Coronary artery (tissue), 2 donors: Measurements from ENCODE around the gene AHCYL1.

Experiments
- DNase-seq: peaks from one replicate; pipeline ENCODE4 v3.0.0-alpha.2; 2017; ENCODE audit warnings: low spot score
- H3K27ac ChIP-seq, 2 donors: fragments of 200-600 bp; sonication (generic); one replicate each; pipeline ENCODE4 v1.5.1; 2016 to 2019
- H3K4me3 ChIP-seq: fragments of 200-600 bp; sonication (generic); 2 replicates; pipeline ENCODE4 v1.5.1; 2016; ENCODE audit warnings: mild to moderate bottlenecking, moderate library complexity
- TF ChIP-seq, protein P1 (sequence below): fragments of 200-600 bp; sonication (generic); IDR thresholded peaks from one replicate; pipeline ENCODE4 v1.5.1; 2019; ENCODE audit warnings: antibody characterized with exemption

AHCYL1 gene

DNA sequence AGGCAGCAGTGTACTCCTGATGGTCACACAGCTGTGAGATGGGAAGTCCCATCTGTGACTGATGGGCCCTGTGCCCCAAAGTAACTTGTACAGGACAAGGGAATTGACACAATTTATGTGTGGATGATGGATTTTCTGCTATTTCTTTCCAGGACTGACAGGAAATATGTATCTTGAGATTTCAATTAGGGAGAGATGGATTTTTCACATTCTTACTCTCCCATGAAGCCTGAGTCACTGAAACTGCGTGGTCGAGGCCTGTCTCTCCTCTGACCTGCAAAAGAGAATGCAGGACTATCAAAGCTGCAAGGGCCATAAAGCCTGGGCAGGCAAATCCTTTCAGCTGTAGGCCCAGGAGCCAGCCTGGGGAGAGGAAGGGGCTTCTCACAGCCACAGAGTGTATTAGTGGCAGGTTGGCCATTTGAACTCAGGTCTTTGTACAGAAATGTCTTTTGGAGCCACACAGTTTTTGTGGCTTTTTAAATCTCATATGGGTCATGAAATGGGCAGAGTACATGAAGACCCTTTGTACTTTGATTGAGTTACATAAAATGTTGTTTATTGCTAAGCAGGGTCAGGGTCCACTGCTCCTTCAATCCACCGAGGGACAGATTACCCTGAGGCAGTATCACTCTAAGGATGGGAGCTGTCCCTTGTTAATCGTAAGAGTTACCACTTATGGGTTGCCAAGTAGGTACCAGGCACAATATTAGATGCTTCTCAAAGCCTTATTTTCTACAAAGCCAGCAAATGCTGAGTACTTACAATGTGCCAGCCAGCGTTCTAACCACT lies 71.1 kb downstream of the AHCYL1 start:
- TF ChIP-seq, protein P1, sequence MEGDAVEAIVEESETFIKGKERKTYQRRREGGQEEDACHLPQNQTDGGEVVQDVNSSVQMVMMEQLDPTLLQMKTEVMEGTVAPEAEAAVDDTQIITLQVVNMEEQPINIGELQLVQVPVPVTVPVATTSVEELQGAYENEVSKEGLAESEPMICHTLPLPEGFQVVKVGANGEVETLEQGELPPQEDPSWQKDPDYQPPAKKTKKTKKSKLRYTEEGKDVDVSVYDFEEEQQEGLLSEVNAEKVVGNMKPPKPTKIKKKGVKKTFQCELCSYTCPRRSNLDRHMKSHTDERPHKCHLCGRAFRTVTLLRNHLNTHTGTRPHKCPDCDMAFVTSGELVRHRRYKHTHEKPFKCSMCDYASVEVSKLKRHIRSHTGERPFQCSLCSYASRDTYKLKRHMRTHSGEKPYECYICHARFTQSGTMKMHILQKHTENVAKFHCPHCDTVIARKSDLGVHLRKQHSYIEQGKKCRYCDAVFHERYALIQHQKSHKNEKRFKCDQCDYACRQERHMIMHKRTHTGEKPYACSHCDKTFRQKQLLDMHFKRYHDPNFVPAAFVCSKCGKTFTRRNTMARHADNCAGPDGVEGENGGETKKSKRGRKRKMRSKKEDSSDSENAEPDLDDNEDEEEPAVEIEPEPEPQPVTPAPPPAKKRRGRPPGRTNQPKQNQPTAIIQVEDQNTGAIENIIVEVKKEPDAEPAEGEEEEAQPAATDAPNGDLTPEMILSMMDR, result no peak
- Histone ChIP-seq H3K4me3 (no peak overlapping the region), H3K27ac (no peak overlapping the region)
- no peak for DNase-seq

DNA sequence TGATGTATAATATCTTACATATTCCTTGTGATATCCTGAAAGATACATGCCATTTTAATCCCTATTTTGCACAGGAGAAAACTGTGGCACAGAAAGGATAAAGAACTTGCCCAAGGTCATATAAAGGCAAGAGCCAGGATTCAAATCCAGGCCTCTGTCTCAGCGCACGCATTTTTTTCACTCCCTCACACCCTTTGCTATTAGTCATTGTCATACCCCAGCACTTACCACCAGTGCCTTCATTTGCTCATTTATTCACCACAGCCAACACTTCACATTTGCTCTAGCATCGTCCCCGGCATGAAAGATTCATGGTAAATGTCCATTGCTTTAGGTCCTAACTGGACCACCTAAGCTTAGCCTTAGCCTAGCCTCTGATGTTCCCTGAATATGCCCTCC lies 71.7 kb downstream of the AHCYL1 start:
- H3K27ac ChIP-seq, result no peak overlapping the region
- H3K4me3 ChIP-seq, result no peak overlapping the region
- TF ChIP-seq, protein P1, result no peak
- no peak for DNase-seq

DNA sequence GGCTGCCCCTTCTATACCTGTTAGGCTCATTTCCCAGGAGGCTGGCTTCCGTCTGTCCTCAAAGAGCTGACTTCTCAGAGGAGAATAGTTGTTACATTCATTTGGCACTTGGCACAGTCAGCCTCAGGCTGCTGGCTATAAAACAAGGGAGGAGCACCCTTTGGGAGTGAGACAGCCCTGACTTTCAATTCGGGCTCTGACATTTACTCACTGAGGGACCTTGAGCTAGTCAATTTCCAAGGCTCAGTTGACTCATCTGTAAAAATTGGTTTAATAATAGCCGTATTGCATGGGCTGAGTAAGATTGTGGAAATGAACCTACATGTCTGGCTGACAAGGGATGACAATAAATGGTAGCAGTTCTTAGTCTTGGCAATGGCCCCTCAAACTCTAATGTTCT lies 72.2 kb downstream of the AHCYL1 start:
- DNase-seq, result no peak
- TF ChIP-seq, protein P1, result no peak
- Histone ChIP-seq H3K27ac (no peak overlapping the region), H3K4me3 (no peak overlapping the region)

- DNase-seq, result no peak
- TF ChIP-seq, protein P1, result no peak
- no peak overlapping the region for H3K27ac ChIP-seq
- no peak overlapping the region for H3K4me3 ChIP-seq
These were observed 73.5 kb downstream of the AHCYL1 start for GRCh38 chr1:110057963-110058518.

DNA sequence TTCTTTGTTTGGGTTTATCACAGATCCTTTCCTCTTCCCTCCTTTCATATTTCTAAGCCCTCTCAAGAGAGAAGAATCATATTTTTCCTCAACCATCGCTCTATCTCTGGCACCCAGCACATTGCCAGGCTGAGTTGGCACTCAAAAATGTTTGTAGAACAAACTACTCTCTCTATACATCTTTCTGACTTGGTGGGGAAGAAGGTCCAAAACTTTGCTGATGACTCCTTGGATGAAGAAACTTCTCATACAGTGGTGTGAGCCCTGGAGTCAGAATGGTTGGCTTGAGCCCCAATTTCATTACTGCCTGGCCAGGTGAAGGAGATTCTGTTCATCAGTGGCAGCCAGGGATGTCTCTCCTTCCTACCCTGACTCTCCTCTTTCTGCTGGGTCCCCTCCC lies 74.0 kb downstream of the AHCYL1 start:
- TF ChIP-seq, protein P1, result no peak
- no peak for DNase-seq
- no peak overlapping the region for H3K27ac ChIP-seq
- no peak overlapping the region for H3K4me3 ChIP-seq

DNA sequence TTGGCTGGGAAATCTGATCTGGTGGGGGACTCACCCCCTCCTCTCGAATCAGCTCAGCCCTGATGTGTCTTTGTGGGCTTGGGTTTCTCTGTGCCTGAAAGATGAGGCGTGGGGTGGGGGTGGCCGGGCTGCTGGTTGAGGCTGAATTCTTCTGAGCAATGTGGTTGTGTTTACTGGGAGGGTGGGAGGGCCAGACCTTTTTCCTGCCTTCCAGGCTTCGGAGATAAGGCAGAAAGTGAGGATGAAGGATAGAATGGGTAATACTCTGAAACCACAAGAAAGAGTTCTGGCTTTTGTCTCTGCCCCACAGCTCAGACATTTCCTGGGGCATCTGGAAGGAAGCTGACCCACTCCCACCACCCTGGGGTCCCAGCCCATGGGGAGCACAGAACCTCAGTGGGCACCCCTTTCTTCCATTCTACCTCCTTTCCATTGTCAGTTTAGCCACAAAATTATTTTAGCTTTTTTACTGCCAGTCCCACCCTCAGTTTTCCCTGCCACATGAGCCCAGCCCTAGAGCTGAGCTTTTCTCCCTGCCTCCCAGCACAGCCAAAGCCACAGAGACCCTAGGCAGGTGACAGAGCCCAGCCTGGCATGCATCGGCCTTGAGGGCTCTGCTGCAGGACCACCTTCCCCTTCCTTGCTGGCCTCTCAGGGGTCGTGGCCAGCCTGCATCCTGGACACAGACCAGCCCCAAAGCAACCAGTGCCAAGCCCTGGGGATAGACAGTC lies 74.7 kb downstream of the AHCYL1 start:
- Histone ChIP-seq H3K4me3 (no peak overlapping the region), H3K27ac (no peak overlapping the region)
- no peak for DNase-seq
- TF ChIP-seq, protein P1, result no peak
